Measurements from ENCODE around the gene KCTD2. TPM values are rescaled to one million over a fixed set of nuclear protein-coding genes. Genes with fewer than 3 reads are reported as not detected.
A peak's percentile ranks its signal among the peaks of the same experiment; 100 is the strongest.

The KCTD2 gene
- total and polyA plus RNA-seq, 2 of the 13 experiments (the other 11 are each of a cell fraction or from before 2014, with no cell fraction given) = 28.3 to 32.6 TPM

GRCh38 chr17:75034236-75034908 is 12.7 kb upstream of the KCTD2 start (continued):
- TF ChIP-seq ZNF431 (CRISPR knock-in tag; IDR thresholded peaks at IDR 0.05; ENCODE audit: borderline replicate concordance, low read depth) (peak; percentile 90), ADNP (CRISPR knock-in tag; IDR thresholded peaks at IDR 0.05) (peak; percentile 95), NFIB (CRISPR knock-in tag; IDR thresholded peaks at IDR 0.05; ENCODE audit: borderline replicate concordance) (no peak), MED1 (CRISPR knock-in tag; IDR thresholded peaks at IDR 0.05) (peak; percentile 84; the same call in 1 of the 2 replicates), DR1 (CRISPR knock-in tag; IDR thresholded peaks at IDR 0.05) (peak; percentile 85), NFAT5 (CRISPR knock-in tag; IDR thresholded peaks at IDR 0.05) (peak; percentile 28; the same call in 1 of the 2 replicates), ZBED4 (CRISPR knock-in tag; IDR thresholded peaks at IDR 0.05; ENCODE audit: borderline replicate concordance) (peak; percentile 54; the same call in 1 of the 2 replicates), ZNF460 (CRISPR knock-in tag; IDR thresholded peaks at IDR 0.05; ENCODE audit: borderline replicate concordance) (no peak), HNF4A (CRISPR knock-in tag; IDR thresholded peaks at IDR 0.05) (peak; percentile 32), RAD51 (IDR thresholded peaks at IDR 0.05; ENCODE audit: borderline replicate concordance) (no peak), ZNF501 (CRISPR knock-in tag; IDR thresholded peaks at IDR 0.05) (peak; percentile 62; the same call in 1 of the 2 replicates)
- TF ChIP-seq, protein P1, sequence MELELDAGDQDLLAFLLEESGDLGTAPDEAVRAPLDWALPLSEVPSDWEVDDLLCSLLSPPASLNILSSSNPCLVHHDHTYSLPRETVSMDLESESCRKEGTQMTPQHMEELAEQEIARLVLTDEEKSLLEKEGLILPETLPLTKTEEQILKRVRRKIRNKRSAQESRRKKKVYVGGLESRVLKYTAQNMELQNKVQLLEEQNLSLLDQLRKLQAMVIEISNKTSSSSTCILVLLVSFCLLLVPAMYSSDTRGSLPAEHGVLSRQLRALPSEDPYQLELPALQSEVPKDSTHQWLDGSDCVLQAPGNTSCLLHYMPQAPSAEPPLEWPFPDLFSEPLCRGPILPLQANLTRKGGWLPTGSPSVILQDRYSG (CRISPR knock-in tag; IDR thresholded peaks at IDR 0.05) = peak; percentile 94; the same call in 1 of the 2 replicates
- TF ChIP-seq, protein P2, sequence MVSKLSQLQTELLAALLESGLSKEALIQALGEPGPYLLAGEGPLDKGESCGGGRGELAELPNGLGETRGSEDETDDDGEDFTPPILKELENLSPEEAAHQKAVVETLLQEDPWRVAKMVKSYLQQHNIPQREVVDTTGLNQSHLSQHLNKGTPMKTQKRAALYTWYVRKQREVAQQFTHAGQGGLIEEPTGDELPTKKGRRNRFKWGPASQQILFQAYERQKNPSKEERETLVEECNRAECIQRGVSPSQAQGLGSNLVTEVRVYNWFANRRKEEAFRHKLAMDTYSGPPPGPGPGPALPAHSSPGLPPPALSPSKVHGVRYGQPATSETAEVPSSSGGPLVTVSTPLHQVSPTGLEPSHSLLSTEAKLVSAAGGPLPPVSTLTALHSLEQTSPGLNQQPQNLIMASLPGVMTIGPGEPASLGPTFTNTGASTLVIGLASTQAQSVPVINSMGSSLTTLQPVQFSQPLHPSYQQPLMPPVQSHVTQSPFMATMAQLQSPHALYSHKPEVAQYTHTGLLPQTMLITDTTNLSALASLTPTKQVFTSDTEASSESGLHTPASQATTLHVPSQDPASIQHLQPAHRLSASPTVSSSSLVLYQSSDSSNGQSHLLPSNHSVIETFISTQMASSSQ (IDR thresholded peaks at IDR 0.05; ENCODE audit: low read depth) = no peak
- TF ChIP-seq, protein P2 (CRISPR knock-in tag; IDR thresholded peaks at IDR 0.05; ENCODE audit: borderline replicate concordance) = no peak; the same call in 1 of the 2 replicates

All from HepG2 (cell line).